ENCODE measurements around the gene SMIM21. TPM values are rescaled to one million over a fixed set of nuclear protein-coding genes. Genes with fewer than 3 reads are reported as not detected.
A peak's percentile ranks its signal among the peaks of the same experiment; 100 is the strongest.

Gene SMIM21
- total RNA-seq, 1 experiment from 2014 or later = not detected

- peak; percentile 58; the same call in 1 of the 2 replicates for TF ChIP-seq ZNF317 (CRISPR knock-in tag; IDR thresholded peaks at IDR 0.05; ENCODE audit: borderline replicate concordance, low read depth)
- no peak; the same call in 1 of the 2 replicates for TF ChIP-seq ARID4B (CRISPR knock-in tag; IDR thresholded peaks at IDR 0.05; ENCODE audit: borderline replicate concordance)
- TF ChIP-seq USF2 (CRISPR knock-in tag; IDR thresholded peaks at IDR 0.05) = peak; percentile 36; the same call in 1 of the 2 replicates
- TF ChIP-seq GRHL2 (CRISPR knock-in tag; IDR thresholded peaks at IDR 0.05; ENCODE audit: insufficient replicate concordance, severe bottlenecking) = no peak
- TF ChIP-seq ZNF425 (CRISPR knock-in tag; conservative IDR thresholded peaks at IDR 0.05) = no peak
- no peak for TF ChIP-seq ZNF671 (CRISPR knock-in tag; IDR thresholded peaks at IDR 0.05)
- no peak for TF ChIP-seq NR1H2 (CRISPR knock-in tag; IDR thresholded peaks at IDR 0.05)
- TF ChIP-seq SP1 (CRISPR knock-in tag; conservative IDR thresholded peaks at IDR 0.05) = peak; percentile 43; the same call in 1 of the 2 replicates
- no peak for TF ChIP-seq ZNF219 (CRISPR knock-in tag; IDR thresholded peaks at IDR 0.05; ENCODE audit: borderline replicate concordance)
- TF ChIP-seq E2F5 (CRISPR knock-in tag; IDR thresholded peaks at IDR 0.05) = peak; percentile 82; the same call in 1 of the 2 replicates
- TF ChIP-seq ESRRA (CRISPR knock-in tag; IDR thresholded peaks at IDR 0.05; ENCODE audit: borderline replicate concordance) = 0 out of 2 replicates have a peak, but pooled peaks have one; percentile 69
- no peak for TF ChIP-seq ZNF138 (CRISPR knock-in tag; conservative IDR thresholded peaks at IDR 0.05)
- TF ChIP-seq CDX4 (CRISPR knock-in tag; IDR thresholded peaks at IDR 0.05; ENCODE audit: borderline replicate concordance) = no peak
- no peak for TF ChIP-seq ZBTB21 (CRISPR knock-in tag; IDR thresholded peaks at IDR 0.05; ENCODE audit: borderline replicate concordance)
- TF ChIP-seq FOXP4 (CRISPR knock-in tag; IDR thresholded peaks at IDR 0.05) = peak; percentile 81
- TF ChIP-seq ZNF423 (CRISPR knock-in tag; IDR thresholded peaks at IDR 0.05) = peak; percentile 79
- TF ChIP-seq FOXJ3 (CRISPR knock-in tag; IDR thresholded peaks at IDR 0.05; ENCODE audit: borderline replicate concordance) = no peak
- TF ChIP-seq ZSCAN18 (CRISPR knock-in tag; IDR thresholded peaks at IDR 0.05) = no peak
Observed at GRCh38 chr18:75455249-75456198, 28.0 kb upstream of the SMIM21 start (continued).
